ENCODE data around the gene NLGN1. TPM values are rescaled to one million over a fixed set of nuclear protein-coding genes. Genes with fewer than 3 reads are reported as not detected.

NLGN1 gene
- total RNA-seq, 1 experiment from 2014 or later: 0.85 TPM

DNA sequence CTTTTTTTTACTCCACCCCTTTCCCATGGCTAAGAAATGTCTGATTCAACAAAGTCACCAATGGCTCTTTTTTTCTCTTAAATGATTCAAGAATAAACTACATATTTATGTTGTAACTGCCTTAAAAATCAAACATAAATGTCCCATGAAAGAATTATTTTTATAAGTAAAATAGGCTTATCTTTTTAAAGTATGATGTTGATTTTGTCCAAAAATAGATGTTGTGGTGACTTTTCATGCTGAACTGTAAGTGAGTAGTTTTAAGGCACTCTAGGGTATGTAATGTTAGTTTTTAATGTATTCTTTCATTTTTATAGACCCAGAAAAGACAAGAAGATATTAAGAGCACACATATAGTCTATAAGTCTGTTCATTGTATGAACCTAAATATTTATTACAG, 594.9 kb downstream of the NLGN1 start:
- DNase-seq (ENCODE audit: low read depth, low spot score) (no peak), ATAC-seq (no peak)
- BruUV-seq (replicated peaks): no TSS peak
- Histone ChIP-seq H3K27ac (ENCODE audit: low read length) (no peak overlapping the region), H3K4me3 (ENCODE audit: low read depth in 2 of 2, low read length in 2 of 2) (no peak overlapping the region), H3K9me3 (ENCODE audit: control insufficient read depth, insufficient read depth, low read depth, low read length) (no peaks in the 10 kb centered on the region), H3K36me3 (ENCODE audit: control insufficient read depth, insufficient read depth, low read length) (no peaks in the 10 kb centered on the region), H3K27me3 (ENCODE audit: control insufficient read depth, insufficient read depth, low read length) (no peaks in the 10 kb centered on the region), H3K4me1 (ENCODE audit: control insufficient read depth, insufficient read depth, low read length) (no peaks in the 10 kb centered on the region)
- CTCF ChIA-PET: no interaction called here
- POLR2A ChIA-PET: no interaction called here
- no peak for TF ChIP-seq REST (IDR thresholded peaks at IDR 0.05; ENCODE audit: insufficient read depth in 1 of 2, low read depth in 2 of 2, low read length in 1 of 2)
- TF ChIP-seq SIN3A (IDR thresholded peaks at IDR 0.05; ENCODE audit: borderline replicate concordance, insufficient read depth, low read depth, low read length): no peak
- TF ChIP-seq, protein P1, sequence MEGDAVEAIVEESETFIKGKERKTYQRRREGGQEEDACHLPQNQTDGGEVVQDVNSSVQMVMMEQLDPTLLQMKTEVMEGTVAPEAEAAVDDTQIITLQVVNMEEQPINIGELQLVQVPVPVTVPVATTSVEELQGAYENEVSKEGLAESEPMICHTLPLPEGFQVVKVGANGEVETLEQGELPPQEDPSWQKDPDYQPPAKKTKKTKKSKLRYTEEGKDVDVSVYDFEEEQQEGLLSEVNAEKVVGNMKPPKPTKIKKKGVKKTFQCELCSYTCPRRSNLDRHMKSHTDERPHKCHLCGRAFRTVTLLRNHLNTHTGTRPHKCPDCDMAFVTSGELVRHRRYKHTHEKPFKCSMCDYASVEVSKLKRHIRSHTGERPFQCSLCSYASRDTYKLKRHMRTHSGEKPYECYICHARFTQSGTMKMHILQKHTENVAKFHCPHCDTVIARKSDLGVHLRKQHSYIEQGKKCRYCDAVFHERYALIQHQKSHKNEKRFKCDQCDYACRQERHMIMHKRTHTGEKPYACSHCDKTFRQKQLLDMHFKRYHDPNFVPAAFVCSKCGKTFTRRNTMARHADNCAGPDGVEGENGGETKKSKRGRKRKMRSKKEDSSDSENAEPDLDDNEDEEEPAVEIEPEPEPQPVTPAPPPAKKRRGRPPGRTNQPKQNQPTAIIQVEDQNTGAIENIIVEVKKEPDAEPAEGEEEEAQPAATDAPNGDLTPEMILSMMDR (IDR thresholded peaks at IDR 0.05): no peak
- no peak for TF ChIP-seq TCF7L2 (IDR thresholded peaks at IDR 0.05; ENCODE audit: low read depth, low read length)
- no peak for TF ChIP-seq POLR2AphosphoS5 (IDR thresholded peaks at IDR 0.05; ENCODE audit: low read depth, low read length)
- intact Hi-C loops (cut with micrococcal nuclease; ENCODE audit: unreplicated experiment): no loop called here
- in situ Hi-C loops (cut with HindIII; ENCODE audit: low pct_unique_long_range_greater_than_20kb, low sequenced_read_pairs): no loop called here

GRCh38 chr3:173993299-173993698, 595.8 kb downstream of the NLGN1 start:
- H3K4me1 ChIP-seq (ENCODE audit: control insufficient read depth, insufficient read depth, low read length): no peaks in the 10 kb centered on the region
- H3K27me3 ChIP-seq (ENCODE audit: control insufficient read depth, insufficient read depth, low read length): no peaks in the 10 kb centered on the region
- 0 out of 2 replicates have a peak, but pooled peaks have one; percentile 42 for ATAC-seq
- BruUV-seq (replicated peaks): no TSS peak
- no peak for DNase-seq (ENCODE audit: low read depth, low spot score)
- CTCF ChIA-PET: no interaction called here
- no peak overlapping the region for H3K27ac ChIP-seq (ENCODE audit: low read length)
- intact Hi-C loops (cut with micrococcal nuclease; ENCODE audit: unreplicated experiment): no loop called here
- POLR2A ChIA-PET: no interaction called here
- in situ Hi-C loops (cut with HindIII; ENCODE audit: low pct_unique_long_range_greater_than_20kb, low sequenced_read_pairs): no loop called here
- no peaks in the 10 kb centered on the region for H3K9me3 ChIP-seq (ENCODE audit: control insufficient read depth, insufficient read depth, low read depth, low read length)
- no peak overlapping the region for H3K4me3 ChIP-seq (ENCODE audit: low read depth in 2 of 2, low read length in 2 of 2)
- TF ChIP-seq, protein P1 (IDR thresholded peaks at IDR 0.05): peak; percentile 59; the same call in 1 of the 2 replicates
- no peak for TF ChIP-seq REST (IDR thresholded peaks at IDR 0.05; ENCODE audit: insufficient read depth in 1 of 2, low read depth in 2 of 2, low read length in 1 of 2)
- TF ChIP-seq TCF7L2 (IDR thresholded peaks at IDR 0.05; ENCODE audit: low read depth, low read length): no peak
- TF ChIP-seq POLR2AphosphoS5 (IDR thresholded peaks at IDR 0.05; ENCODE audit: low read depth, low read length): no peak
- TF ChIP-seq SIN3A (IDR thresholded peaks at IDR 0.05; ENCODE audit: borderline replicate concordance, insufficient read depth, low read depth, low read length): no peak
- H3K36me3 ChIP-seq (ENCODE audit: control insufficient read depth, insufficient read depth, low read length): no peaks in the 10 kb centered on the region

All from Panc1 (cell line).